ENCODE data around the gene PAPPA2.

DNA sequence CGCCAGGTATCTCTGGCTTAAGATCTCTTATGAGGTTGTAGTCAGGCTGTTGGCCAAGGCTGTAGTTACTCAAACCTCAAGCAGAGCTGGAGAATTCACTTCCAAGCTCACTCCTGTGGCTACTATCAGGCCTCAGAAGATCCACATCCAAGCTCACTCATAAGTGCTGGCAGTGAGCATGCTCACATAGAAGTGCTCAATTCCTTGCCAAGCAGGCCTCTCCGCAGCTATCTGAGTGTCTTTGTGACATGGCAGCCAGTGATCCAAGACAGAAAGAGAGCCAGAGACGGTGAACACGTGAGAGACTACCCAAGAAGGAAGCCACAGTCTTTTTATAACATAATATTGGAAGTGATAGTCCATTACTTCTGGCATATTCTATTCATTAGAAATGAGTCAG lies 278.2 kb downstream of the PAPPA2 start:
- TF ChIP-seq, protein P1, sequence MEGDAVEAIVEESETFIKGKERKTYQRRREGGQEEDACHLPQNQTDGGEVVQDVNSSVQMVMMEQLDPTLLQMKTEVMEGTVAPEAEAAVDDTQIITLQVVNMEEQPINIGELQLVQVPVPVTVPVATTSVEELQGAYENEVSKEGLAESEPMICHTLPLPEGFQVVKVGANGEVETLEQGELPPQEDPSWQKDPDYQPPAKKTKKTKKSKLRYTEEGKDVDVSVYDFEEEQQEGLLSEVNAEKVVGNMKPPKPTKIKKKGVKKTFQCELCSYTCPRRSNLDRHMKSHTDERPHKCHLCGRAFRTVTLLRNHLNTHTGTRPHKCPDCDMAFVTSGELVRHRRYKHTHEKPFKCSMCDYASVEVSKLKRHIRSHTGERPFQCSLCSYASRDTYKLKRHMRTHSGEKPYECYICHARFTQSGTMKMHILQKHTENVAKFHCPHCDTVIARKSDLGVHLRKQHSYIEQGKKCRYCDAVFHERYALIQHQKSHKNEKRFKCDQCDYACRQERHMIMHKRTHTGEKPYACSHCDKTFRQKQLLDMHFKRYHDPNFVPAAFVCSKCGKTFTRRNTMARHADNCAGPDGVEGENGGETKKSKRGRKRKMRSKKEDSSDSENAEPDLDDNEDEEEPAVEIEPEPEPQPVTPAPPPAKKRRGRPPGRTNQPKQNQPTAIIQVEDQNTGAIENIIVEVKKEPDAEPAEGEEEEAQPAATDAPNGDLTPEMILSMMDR (conservative IDR thresholded peaks at IDR 0.05; ENCODE audit: low read depth, low read length), result no peak
- TF ChIP-seq EZH2 (IDR thresholded peaks at IDR 0.05; ENCODE audit: borderline replicate concordance, low read depth, low read length, poor library complexity, severe bottlenecking), result no peak
